ENCODE results near the gene ZNF274.
"Not testable (repeated sequence)": the region's sequence is repeated elsewhere in the genome, so short reads cannot be mapped to it uniquely, and the experiment has no call there.

ZNF274 gene

DNA sequence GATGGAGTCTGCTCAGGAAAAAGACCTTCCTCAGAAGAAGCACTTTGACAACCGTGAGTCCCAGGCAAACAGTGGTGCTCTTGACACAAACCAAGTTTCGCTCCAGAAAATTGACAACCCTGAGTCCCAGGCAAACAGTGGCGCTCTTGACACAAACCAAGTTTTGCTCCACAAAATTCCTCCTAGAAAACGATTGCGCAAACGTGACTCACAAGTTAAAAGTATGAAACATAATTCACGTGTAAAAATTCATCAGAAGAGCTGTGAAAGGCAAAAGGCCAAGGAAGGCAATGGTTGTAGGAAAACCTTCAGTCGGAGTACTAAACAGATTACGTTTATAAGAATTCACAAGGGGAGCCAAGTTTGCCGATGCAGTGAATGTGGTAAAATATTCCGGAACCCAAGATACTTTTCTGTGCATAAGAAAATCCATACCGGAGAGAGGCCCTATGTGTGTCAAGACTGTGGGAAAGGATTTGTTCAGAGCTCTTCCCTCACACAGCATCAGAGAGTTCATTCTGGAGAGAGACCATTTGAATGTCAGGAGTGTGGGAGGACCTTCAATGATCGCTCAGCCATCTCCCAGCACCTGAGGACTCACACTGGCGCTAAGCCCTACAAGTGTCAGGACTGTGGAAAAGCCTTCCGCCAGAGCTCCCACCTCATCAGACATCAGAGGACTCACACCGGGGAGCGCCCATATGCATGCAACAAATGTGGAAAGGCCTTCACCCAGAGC lies 29.6 kb downstream of the ZNF274 start:
- in situ Hi-C loops (cut with MboI; ENCODE audit: low sequenced_read_pairs) = no loop called here

DNA sequence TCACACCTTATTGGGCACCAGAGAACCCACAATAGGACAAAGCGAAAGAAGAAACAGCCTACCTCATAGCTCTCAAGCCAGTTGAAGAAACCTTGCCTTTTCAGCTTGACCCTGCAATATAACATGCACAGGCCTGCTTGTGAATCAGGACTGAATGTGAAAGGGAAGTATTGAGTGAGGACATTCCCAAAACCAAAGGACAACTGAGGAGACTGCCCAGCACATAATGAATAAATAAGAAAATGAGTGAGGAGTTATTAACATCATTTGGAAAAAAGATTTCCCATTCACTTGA lies 30.2 kb downstream of the ZNF274 start:
- in situ Hi-C loops (cut with MboI; ENCODE audit: low sequenced_read_pairs) = no loop called here

DNA sequence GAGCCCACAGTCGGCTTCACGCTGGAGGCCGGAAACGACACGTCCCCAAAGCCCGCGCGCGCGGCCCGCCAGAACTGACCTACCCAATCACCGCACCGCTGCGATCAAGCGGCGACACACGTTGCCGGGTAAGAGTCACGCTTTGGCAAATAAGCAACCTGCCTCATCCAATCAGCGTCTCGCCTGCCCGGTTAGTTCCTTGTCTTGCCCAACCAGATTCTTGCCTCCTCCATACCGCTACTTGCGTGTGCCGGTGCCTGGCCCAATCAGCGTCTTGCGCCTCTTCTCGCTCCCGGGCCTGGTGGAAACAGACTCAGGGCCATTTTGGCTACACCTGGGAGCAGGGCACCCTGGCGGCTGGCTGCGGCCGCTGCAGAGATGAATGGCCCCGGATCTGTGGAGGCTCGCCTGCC lies 34.2 kb downstream of the ZNF274 start:
- in situ Hi-C loops (cut with MboI; ENCODE audit: low sequenced_read_pairs) = no loop called here

DNA sequence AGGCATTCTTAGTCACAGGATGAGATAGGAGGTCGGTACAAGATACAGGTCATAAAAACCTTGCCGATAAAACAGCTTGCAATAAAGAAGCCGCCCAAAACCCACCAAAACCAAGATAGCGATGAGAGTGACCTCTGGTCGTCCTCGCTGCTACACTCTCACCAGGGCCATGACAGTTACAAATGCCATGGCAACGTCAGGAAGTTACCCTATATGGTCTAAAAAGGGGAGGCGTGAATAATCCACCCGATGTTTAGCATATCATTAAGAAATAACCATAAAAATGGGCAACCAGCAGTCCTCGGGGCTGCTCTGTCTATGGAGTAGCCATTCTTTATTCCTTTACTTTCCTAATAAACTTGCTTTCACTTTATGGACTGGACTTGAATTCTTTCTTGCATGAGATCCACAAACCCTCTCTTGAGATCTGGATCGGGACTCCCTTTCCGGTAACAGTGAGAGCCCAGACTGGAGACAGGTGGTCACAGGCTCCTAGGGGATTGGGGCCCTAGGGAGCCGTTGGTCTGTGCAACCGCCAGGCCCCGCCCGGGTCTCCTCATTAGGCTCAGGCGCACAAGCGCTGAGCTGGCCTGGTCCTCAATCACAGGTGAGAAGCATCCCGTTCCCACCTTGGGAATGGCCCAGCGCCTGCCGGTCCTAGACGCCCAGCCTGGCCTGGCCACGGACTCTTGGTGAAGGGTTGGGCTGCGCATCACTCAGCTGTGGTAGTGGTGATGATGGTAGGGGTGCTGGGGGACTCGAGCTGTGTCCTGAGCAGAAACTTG lies 34.9 kb downstream of the ZNF274 start:
- in situ Hi-C loops (cut with MboI; ENCODE audit: low sequenced_read_pairs) = no loop called here

DNA sequence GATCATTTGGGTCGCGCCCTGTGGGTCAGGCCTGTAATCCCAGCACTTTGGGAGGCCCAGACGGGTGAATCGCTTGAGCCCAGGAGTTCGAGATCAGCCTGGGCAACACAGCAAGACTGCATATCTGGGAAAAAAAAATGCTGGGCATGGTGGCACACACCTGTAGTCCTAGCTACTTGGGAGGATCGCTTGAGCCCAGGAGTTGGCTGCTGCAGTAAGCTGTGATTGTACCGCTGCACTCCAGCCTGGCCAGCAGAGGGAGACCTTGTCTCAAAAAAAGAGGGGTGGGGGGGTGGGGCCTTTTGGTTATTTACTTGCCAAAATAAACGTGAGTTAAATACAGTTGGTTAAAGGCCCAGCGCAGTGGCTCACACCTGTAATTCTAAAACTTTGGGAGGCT lies 36.0 kb downstream of the ZNF274 start:
- in situ Hi-C loops (cut with MboI; ENCODE audit: low sequenced_read_pairs) = no loop called here

DNA sequence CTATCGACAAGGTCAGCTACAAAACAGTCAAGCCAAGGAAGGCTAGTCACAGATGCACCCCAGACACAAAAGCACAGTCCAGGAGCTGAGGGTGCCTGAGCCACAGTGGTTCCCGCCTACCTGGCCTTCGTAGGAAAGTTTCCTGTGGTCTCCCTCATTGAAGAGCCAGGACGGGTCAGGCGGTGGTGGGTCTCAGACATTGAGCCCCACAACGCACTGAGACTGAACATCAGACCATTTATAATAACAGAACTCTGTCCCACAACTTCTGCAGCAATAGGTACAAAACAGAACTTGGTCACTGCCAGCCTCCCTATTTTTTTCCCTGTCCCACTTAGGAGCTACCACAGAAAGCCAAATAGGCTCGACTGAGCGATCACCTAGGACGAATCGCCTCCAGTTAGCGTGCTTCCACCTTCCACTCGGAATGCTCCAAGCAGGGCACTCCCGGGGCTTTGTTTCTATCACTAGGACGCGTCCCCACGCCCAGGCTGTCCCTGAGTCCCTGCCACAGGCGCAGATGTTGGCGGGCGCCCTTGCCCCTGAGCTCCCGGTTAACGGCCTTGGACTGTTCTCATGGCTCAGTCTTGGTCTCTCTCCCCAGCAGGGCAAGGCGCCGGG lies 45.2 kb downstream of the ZNF274 start:
- in situ Hi-C loops (cut with MboI; ENCODE audit: low sequenced_read_pairs) = no loop called here

DNA sequence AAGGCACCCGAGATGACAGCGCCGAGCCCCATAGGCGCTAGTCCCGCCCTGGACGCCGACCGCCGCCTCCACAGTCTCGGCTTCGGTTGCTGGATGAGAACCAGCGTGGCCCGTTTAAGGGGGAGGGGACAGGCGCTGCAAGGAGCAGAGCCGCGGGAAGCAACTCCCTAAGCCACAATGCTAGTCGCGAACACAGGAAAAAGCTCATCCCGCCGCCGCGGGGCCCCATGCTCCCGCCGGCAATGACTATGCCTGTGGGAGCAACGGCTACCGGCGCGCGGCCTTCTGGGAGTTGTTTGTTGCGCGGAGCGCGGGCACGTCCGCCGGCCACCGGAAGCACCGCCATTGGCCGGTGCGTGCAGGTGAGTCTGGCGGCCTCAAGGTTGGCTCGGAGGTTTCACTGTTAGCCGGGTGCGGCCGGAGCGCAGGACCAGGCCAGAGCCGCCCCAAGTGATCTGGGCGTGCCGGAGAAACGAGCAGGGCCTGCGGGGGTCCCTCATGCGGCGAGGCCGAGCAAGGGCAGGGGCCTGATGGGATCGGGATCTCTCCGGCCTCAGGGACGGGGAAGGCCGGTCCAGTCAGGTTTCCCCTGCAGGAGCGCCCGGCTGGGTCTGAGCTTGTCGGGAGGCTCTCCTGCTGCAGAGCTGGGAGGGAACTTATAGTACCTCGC lies 45.9 kb downstream of the ZNF274 start, which contains the start of gene ZNF544:
ZNF544 (plus strand) TSS at position 330 of the 670 bp plus-strand sequence. CDS start 15,110 bp downstream, outside the sequence.
- in situ Hi-C loops (cut with MboI; ENCODE audit: low sequenced_read_pairs) = no loop called here

DNA sequence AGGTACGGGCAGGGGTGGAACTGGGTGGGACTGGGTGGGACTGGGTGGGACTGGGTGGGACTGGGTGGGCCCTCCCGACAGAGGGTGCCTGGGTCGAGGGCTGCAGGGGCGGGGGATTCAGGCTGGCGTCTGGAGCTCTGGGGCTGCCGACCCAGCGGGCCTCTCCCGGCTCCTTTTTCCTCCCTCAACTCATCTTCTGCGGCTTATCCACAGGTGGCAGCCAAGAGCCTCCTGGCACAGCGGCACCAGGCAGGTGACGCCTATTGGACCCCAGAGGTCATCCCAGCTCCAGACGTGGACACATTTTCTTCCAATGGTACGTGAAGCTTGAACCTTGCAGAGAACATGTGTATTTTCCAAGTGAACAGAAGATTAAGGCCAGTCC lies 46.4 kb downstream of the ZNF274 start:
- in situ Hi-C loops (cut with MboI; ENCODE audit: low sequenced_read_pairs) = no loop called here

DNA sequence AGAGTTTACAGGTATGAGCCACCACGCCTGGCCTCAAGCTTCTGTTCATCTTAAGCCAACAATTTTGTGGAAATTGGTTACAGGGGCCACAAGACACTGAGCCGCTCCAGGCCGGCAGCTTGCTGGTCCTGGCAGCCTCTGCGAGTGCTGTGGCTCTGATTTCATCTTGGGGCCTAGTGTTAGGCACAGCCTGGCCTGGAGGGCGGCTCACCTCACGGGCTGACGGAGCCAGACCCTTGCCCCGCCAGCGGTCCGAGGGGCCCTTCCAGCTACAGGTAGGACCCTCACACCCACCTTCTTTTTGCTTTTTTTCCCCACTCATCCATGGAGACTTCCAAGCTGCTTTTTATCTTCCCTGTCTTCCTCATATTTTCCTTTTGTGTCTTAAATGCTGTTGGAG lies 54.5 kb downstream of the ZNF274 start:
- in situ Hi-C loops (cut with MboI; ENCODE audit: low sequenced_read_pairs) = no loop called here

DNA sequence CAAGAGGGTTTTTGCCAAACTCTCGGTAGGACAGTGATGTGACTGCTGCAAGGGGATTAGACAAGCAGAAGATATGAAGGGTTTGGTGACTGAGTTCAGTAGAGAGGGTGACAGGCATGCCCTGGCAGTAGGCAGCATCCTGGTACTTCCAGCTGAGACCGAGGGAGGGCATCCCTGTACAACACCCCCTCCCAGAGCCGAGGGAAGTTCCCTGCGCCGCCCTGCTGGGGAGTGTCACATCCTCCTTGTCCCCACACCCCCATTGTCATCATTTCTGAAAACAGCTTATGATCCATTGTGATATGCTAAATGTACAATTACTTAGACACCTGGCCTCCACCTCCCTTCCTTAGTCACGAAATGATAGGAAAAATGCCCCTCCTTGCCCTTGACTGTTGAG lies 60.5 kb downstream of the ZNF274 start:
- in situ Hi-C loops (cut with MboI; ENCODE audit: low sequenced_read_pairs) = no loop called here

DNA sequence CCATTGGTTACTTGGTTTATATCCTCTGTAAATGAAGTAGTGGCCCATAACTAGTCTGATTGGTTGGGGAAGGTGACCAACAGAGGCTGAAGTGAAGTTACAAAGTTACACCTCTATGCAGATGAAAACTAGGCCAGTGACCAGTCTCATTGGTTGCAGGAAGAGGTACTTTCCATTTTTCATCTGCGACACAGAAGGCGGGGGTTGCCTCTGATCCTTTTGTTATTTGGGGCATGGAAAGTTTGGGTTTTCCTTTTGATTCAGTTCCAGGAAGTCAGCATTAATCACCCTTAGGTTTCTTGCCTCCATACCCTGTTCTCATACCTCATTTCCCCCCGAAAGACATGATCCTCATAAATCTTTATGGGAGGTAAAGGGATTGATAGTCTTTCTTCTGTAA lies 66.0 kb downstream of the ZNF274 start:
- in situ Hi-C loops (cut with MboI; ENCODE audit: low sequenced_read_pairs) = no loop called here

DNA sequence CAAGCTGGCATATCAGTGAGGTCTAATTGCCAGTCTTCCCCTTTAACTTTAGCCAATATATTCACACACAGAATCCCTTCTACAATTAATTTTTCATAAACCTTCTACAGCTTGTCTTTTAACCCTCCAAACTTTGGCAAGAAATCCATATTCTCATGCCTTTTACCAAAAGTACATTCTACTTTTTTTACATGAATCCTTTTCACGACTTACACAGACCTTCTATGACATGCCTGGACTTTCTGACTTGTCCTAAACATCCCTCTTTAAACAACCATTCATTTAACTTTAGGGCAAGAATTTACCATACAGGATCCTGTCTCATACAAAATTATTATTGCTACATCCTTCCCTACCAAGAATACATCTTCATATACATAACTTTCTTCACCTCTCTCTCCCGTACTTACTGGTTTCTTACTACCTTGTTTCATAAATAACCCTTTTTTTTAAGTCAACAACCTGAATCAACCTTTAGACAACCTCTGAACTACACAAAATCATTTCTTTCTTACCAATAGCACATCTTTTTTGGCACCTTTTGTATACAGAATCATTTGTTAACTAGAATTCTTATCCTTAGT lies 69.3 kb downstream of the ZNF274 start:
- in situ Hi-C loops (cut with MboI; ENCODE audit: low sequenced_read_pairs) = no loop called here

DNA sequence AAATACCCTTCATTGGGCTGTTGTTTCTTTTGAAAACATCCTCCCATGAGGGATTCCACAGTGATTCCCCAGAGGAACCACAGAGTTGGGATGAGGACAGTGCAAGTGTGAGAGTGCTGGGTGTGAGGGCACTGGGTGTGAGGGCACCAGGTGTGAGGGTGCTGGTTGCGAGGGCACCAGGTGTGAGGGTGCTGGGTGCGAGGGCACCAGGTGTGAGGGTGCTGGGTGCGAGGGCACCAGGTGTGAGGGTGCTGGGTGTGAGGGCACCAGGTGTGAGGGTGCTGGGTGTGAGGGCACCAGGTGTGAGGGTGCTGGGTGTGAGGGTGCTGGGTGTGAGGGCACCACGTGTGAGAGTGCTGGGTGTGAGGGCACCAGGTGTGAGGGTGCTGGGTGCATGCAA lies 75.4 kb downstream of the ZNF274 start:
- in situ Hi-C loops (cut with MboI; ENCODE audit: low sequenced_read_pairs) = not testable (repeated sequence)

DNA sequence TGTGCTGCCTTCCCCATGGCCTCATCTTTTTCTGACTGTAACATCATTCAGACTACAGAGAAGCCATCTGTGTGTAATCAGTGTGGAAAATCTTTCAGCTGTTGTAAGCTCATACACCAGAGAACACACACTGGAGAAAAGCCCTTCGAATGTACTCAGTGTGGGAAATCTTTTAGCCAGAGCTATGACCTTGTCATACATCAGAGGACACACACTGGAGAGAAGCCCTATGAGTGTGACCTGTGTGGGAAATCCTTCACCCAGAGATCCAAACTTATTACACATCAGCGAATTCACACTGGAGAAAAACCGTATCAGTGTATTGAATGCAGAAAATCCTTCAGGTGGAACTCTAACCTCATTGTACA lies 78.7 kb downstream of the ZNF274 start:
- in situ Hi-C loops (cut with MboI; ENCODE audit: low sequenced_read_pairs) = no loop called here

DNA sequence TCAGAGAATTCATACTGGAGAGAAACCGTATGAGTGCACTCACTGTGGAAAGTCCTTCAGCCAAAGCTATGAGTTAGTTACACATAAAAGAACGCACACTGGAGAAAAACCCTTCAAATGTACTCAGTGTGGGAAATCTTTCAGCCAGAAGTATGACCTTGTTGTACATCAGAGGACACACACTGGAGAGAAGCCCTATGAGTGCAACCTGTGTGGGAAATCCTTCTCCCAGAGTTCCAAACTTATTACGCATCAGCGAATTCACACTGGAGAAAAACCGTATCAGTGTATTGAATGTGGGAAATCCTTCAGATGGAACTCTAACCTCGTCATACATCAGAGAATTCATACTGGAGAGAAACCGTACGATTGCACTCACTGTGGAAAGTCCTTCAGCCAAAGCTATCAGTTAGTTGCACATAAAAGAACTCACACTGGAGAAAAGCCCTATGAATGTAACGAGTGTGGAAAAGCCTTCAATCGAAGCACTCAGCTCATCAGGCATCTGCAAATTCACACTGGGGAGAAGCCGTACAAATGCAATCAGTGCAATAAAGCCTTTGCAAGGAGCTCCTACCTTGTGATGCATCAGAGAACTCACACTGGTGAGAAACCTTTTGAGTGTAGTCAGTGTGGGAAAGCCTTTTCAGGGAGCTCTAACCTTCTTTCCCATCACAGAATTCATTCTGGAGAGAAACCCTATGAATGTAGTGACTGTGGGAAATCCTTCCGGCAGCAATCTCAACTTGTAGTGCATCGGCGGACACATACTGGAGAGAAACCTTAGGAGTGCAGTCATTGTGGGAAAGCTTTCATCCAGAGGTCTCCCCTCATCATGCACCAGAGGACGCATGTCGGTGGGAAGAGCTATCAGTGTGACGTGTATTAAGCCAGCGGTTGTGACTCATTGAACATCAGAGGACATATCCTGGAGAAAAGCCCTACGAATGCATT lies 79.4 kb downstream of the ZNF274 start:
- in situ Hi-C loops (cut with MboI; ENCODE audit: low sequenced_read_pairs) = no loop called here

DNA sequence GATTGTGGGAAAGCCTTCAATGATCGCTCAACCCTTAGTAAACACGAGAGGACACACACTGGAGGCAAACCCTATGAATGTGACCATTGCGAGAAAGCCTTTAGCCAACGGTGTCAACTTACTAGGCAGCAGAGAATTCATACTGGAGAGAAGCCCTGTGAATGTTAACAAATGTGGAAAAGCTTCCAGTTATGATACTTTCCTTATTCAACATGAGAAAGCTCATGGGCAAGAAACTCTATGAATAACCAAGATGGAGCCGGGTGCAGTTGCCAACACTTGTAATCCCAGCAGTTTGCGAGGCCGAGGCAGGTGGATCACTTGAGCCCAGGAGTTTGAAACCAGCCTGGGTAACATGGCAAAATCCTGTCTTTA lies 80.0 kb downstream of the ZNF274 start:
- in situ Hi-C loops (cut with MboI; ENCODE audit: low sequenced_read_pairs) = no loop called here

Data from HL-60/S4 (cell line).